ENCODE data around the gene SUCO. TPM values are rescaled to one million over a fixed set of nuclear protein-coding genes. Genes with fewer than 3 reads are reported as not detected.

SUCO gene
- total RNA-seq: 16.4 and 18.3 TPM in 2 replicates

DNA sequence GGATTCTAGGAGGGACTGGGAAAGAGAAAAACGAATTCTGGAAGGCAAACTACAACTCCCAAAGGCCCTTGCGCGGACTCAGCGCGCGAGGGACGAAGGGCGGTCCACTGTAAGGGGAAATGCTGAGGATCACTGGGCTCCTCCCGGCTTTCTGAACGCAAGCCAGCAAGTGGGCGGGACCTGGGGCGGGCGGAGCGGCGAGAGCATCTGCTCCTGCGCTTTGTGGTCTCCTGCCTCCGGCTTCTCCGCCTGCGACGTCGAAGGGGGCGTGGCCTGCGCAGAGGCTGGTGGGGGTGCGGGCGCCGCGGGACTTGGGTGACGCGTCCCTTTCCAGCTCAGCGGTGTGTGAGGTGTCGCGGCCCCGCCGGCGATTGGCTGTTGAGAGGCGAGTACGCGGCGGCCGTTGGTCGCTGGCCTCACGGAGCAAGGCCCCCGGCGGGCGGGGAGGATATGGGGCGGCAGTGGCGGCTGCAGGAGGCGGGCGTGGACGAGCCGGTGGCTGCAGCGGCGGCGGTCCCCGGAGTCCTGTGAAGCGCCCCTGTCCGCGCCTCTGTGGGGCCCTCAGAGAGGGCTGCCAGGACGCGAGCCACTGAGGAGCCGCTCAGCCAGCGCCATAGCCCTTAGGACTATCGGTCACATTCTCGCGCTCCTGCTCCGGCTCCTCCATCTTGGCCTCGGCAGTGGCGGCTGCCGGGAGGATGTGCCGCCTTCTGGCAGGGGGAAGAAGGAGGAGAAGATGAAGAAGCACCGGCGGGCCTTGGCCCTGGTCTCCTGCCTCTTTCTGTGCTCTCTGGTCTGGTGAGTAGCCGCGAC, at the start of gene SUCO:
Gene SUCO (plus strand): TSS at position 451 of the 813 bp plus-strand sequence. CDS start 286 bp downstream, at position 737.

DNA sequence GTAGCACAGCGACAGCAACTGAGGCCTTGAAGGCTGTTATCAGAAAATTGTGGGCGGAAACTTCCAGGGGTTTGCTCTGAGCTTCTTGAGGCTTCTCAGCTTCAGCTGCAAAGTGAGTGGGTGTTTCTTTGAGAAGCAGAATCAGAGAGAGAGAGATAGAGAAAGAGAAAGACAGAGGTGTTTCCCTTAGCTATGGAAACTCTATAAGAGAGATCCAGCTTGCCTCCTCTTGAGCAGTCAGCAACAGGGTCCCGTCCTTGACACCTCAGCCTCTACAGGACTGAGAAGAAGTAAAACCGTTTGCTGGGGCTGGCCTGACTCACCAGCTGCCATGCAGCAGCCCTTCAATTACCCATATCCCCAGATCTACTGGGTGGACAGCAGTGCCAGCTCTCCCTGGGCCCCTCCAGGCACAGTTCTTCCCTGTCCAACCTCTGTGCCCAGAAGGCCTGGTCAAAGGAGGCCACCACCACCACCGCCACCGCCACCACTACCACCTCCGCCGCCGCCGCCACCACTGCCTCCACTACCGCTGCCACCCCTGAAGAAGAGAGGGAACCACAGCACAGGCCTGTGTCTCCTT, 126.0 kb downstream of the SUCO start, which contains the start of gene FASLG:
Gene FASLG (plus strand): TSS at position 233 of the 583 bp plus-strand sequence. CDS start 99 bp downstream, at position 332.

Other genes with a start within 250 kb of the SUCO start
- not detected in 2 replicates for gene C1orf105, start 112.5 kb upstream of the SUCO start, total RNA-seq
- gene PIGC, start 89.1 kb upstream of the SUCO start, total RNA-seq: 24.6 and 25.7 TPM in 2 replicates
- not detected in 2 replicates for gene FASLG, start 126.0 kb downstream of the SUCO start, total RNA-seq